Activated B cell treated with CpG ODN at 0.5 μM for 24 hours (primary cell): ENCODE results near the gene PTPN4. TPM values are rescaled to one million over a fixed set of nuclear protein-coding genes. Genes with fewer than 3 reads are reported as not detected.

Source experiments
- ATAC-seq: fragments of 200-7000 bp; cut with Tn5 transposase; one replicate; pipeline ENCODE4 v1.10.0; 2021; ENCODE audit warnings: low read depth, mild to moderate bottlenecking, moderate library complexity
- CTCF ChIA-PET: fragments of 350-600 bp; sonication (Branson Sonifier 250); formaldehyde crosslinking; loops from one replicate; lab custom pipeline; 2021; ENCODE audit warnings: antibody characterized with exemption; lab: Charles Lee
- POLR2A ChIA-PET: fragments of 350-600 bp; sonication (Branson Sonifier 250); formaldehyde crosslinking; loops from one replicate; lab custom pipeline; 2021; ENCODE audit warnings: antibody characterized with exemption; lab: Charles Lee
- DNase-seq: peaks from one replicate; pipeline ENCODE4 v3.0.0; 2022
- H3K27ac Mint-ChIP-seq: one replicate; pipeline ENCODE4 v1.8.0; 2020; ENCODE audit warnings: mixed read lengths
- H3K27me3 Mint-ChIP-seq: one replicate; pipeline ENCODE4 v1.8.0; 2021; ENCODE audit warnings: mixed read lengths
- H3K36me3 Mint-ChIP-seq: one replicate; pipeline ENCODE4 v1.8.0; 2021; ENCODE audit warnings: low read depth, mixed read lengths
- H3K4me1 Mint-ChIP-seq: one replicate; pipeline ENCODE4 v1.8.0; 2021; ENCODE audit warnings: mixed read lengths
- H3K4me3 Mint-ChIP-seq: one replicate; pipeline ENCODE4 v1.8.0; 2020; ENCODE audit warnings: mild to moderate bottlenecking, mixed read lengths
- H3K9me3 Mint-ChIP-seq: one replicate; pipeline ENCODE4 v1.8.0; 2020; ENCODE audit warnings: mixed read lengths
- intact Hi-C: fragments of 100-400 bp; cut with micrococcal nuclease; formaldehyde crosslinking; loops from one replicate; pipeline ENCODE4 v1.15.1; 2024
- total RNA-seq: library from RNA; stranded (reverse); gene quantifications from 2 replicates; pipeline ENCODE4 v1.2.3, GENCODE V29; 2022
- TF ChIP-seq, protein P1 (sequence below): fragments of 200-600 bp; IDR thresholded peaks from one replicate; pipeline ENCODE4 v1.8.0; 2022; ENCODE audit warnings: antibody characterized with exemption, mild to moderate bottlenecking

The PTPN4 gene
- total RNA-seq, 1 donor from 2014 or later = 41.2 TPM

DNA sequence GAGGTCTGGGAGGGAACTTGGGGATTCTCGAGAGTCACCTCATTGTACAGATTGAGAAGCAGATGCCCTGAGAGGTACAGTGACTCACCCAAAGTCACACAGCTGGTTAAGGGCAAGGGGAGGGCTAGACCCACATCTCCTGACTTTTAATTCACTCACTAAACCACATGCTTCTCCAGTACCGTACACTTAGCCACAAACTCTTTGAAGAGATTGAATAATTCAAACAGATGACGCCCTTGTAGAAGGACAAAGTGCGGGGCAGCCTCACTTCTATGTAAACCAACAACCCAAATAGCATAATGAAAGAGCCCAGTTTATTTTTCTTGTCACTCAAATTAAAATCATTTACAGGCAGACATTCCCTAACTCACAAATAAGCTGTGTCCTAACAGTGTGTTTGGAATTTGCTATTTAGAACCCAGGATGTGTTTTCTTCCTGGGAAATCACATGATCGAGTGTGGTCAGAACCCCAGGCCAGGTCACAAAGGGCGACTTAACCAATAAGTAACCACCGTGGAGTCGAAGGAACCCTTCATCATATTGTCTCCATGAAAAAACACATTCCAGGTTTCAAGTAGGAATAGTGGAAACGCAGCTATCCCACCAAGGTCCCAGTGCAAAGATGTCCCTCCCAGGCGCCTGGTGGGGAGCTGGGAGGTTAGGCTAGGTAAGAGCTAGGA is 35.8 kb upstream of the PTPN4 start:
- DNase-seq (no peak), ATAC-seq (no peak)
- ChIA-PET CTCF (no interaction called here), POLR2A (no interaction called here)
- TF ChIP-seq, protein P1, sequence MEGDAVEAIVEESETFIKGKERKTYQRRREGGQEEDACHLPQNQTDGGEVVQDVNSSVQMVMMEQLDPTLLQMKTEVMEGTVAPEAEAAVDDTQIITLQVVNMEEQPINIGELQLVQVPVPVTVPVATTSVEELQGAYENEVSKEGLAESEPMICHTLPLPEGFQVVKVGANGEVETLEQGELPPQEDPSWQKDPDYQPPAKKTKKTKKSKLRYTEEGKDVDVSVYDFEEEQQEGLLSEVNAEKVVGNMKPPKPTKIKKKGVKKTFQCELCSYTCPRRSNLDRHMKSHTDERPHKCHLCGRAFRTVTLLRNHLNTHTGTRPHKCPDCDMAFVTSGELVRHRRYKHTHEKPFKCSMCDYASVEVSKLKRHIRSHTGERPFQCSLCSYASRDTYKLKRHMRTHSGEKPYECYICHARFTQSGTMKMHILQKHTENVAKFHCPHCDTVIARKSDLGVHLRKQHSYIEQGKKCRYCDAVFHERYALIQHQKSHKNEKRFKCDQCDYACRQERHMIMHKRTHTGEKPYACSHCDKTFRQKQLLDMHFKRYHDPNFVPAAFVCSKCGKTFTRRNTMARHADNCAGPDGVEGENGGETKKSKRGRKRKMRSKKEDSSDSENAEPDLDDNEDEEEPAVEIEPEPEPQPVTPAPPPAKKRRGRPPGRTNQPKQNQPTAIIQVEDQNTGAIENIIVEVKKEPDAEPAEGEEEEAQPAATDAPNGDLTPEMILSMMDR = no peak
- intact Hi-C loops = no loop called here
- H3K27me3 Mint-ChIP-seq = no peaks in the 10 kb centered on the region
- no peak overlapping the region for H3K4me3 Mint-ChIP-seq
- no peaks in the 10 kb centered on the region for H3K9me3 Mint-ChIP-seq
- no peak overlapping the region for H3K27ac Mint-ChIP-seq
- no peaks in the 10 kb centered on the region for H3K36me3 Mint-ChIP-seq
- H3K4me1 Mint-ChIP-seq = no peaks in the 10 kb centered on the region

DNA sequence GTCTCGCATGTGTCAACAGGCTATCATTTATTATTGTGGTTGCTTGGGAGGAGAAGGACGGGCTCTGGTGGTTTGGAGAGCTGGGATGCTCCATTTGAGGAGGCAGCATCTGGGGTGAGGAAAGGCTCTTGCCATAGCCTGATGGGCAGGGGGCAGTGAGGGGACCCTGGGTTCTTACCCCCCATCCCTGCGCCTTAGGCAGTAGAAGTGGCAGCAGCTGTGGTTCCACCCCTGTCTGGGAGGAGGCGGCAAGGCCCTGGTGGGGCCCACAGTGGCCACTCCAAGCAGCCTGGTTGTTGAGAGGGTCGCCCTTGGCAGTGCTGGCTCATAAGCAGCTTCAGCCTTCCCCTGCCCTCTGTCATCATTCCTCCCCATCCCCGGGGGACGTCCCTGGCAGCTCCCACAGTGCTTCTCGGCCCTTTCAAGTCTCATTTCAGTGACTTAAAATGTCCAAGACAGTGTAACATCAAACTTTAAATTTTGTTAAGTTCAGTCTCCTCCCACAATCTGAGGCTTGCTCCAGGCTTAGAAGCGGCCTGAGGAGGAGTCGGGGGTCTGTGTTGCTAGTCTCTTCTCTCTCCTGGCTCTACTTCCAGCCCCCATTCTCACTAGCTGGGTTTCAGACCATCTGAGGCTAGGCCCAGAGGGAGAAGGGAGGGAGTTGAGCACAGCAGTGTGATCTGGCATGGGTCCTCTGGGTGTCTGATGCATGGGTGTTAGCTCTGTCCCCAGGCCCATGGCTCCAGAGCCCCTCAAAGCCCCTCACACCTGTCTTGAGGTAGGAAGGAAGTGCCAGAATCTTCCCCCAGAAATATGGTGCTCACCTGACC is 34.9 kb upstream of the PTPN4 start:
- no peaks in the 10 kb centered on the region for H3K36me3 Mint-ChIP-seq

DNA sequence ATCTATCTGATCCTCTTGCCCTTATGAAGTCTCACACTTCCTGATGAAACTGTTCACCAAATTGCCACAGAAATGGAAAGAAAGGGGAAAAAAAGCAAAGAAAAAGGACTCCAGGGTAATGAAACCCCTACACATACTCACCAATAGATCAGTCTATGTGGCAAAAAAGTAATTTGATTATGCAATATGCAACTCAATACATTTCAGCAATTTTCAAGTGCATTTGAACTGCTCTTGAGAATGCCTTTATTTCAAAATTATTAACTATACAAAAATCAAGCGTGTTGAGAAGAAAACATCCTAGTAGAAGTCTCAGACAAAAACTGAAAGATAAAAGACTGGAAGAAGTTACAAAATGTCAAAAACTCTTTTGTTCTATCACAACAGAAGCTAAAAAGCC is 32.2 kb upstream of the PTPN4 start:
- Mint-ChIP-seq H3K27ac (no peak overlapping the region), H3K36me3 (no peaks in the 10 kb centered on the region), H3K4me1 (no peaks in the 10 kb centered on the region), H3K4me3 (no peak overlapping the region), H3K9me3 (no peaks in the 10 kb centered on the region), H3K27me3 (peaks cover 11% of the 10 kb centered on the region)
- no peak for ATAC-seq
- POLR2A ChIA-PET = no interaction called here
- no peak for DNase-seq
- TF ChIP-seq, protein P1 = no peak
- intact Hi-C loops = no loop called here
- CTCF ChIA-PET = no interaction called here

More for the DNA sequence above, 34.9 kb upstream of the PTPN4 start:
- Mint-ChIP-seq H3K4me3 (no peak overlapping the region), H3K27me3 (peaks cover 4% of the 10 kb centered on the region), H3K4me1 (no peaks in the 10 kb centered on the region), H3K9me3 (no peaks in the 10 kb centered on the region), H3K27ac (no peak overlapping the region)
- no peak for ATAC-seq
- ChIA-PET POLR2A (no interaction called here), CTCF (no interaction called here)
- intact Hi-C loops = no loop called here
- DNase-seq = no peak
- TF ChIP-seq, protein P1 = no peak

DNA sequence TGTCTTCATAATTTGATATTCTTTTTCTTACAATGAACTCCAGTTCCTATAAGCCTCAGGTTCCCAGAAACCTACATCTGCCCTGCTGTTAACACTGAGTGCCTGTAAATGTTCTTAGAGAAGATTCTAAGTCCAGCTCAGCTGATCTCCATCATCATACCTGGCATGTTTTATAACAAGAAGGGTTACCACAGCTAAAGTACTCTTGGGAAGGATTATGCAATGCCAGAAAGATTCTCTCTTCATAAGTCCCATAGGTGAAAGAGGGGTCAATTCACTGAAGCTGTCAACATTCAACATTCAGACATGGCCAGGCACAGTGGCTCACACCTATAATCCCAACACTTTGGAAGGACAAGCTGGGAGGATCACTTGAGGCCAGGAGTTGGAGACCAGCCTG is 31.3 kb upstream of the PTPN4 start:
- intact Hi-C loops = no loop called here
- DNase-seq (no peak), ATAC-seq (no peak)
- TF ChIP-seq, protein P1 = no peak
- no peak overlapping the region for H3K27ac Mint-ChIP-seq
- no peaks in the 10 kb centered on the region for H3K36me3 Mint-ChIP-seq
- ChIA-PET CTCF (no interaction called here), POLR2A (no interaction called here)
- H3K27me3 Mint-ChIP-seq = peaks cover 11% of the 10 kb centered on the region
- no peaks in the 10 kb centered on the region for H3K9me3 Mint-ChIP-seq
- no peak overlapping the region for H3K4me3 Mint-ChIP-seq
- no peaks in the 10 kb centered on the region for H3K4me1 Mint-ChIP-seq

DNA sequence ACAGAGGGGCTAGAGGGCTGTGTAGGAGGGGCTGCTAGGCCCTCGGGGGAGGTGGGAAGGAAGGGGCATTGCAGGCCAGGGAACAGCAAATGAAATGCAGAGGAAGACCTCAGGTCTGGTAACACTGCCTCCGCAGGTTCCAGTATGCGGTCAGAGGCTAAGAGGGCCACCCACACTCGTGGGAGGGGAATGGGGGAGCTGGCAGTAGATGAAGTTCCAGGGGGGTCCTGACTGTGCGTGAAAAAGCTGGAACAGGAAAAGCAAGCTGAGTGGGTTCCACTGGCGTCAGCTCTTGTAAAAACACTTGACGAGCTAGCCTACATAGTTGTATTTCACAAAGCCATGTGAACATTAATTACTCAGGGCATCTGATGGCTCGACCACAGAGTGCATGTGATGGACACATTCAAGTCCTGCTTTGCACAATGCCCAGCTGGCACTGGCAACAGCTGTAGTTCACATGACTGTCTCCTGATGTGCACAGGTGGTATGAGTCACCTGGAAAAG is 29.0 kb upstream of the PTPN4 start:
- H3K4me1 Mint-ChIP-seq = no peaks in the 10 kb centered on the region
- no peaks in the 10 kb centered on the region for H3K9me3 Mint-ChIP-seq
- CTCF ChIA-PET = interaction anchor here (0.6 kb wide), 1 partner anchor 11 kb away, joined by 3 read pairs; no protein-coding TSS in a partner anchor
- no peak overlapping the region for H3K27ac Mint-ChIP-seq
- H3K36me3 Mint-ChIP-seq = no peaks in the 10 kb centered on the region
- no peak for ATAC-seq
- POLR2A ChIA-PET = no interaction called here
- no peak for DNase-seq
- TF ChIP-seq, protein P1 = no peak
- H3K4me3 Mint-ChIP-seq = no peak overlapping the region
- peaks cover 16% of the 10 kb centered on the region for H3K27me3 Mint-ChIP-seq
- intact Hi-C loops = no loop called here
